ACC112 (cell line): ENCODE measurements around the gene OR51L1.

Experiments used
- H2AFZ ChIP-seq: fragments of 200-600 bp; sonication (generic); one replicate; pipeline ENCODE4 v1.6.0; 2017; ENCODE audit warnings: antibody characterized with exemption, low read length; ENCODE audit not compliant: unreplicated experiment
- H3K27ac ChIP-seq: fragments of 200-600 bp; sonication (generic); 2 replicates; pipeline ENCODE4 v1.5.1; 2014; ENCODE audit warnings: low read depth, mild to moderate bottlenecking, antibody characterized with exemption, low read length, moderate library complexity
- H3K27me3 ChIP-seq: fragments of 200-600 bp; sonication (generic); 2 replicates; pipeline ENCODE4 v1.6.1; 2014; ENCODE audit warnings: mild to moderate bottlenecking, antibody characterized with exemption, low read length, moderate library complexity, mixed read lengths; ENCODE audit not compliant: insufficient read depth
- H3K36me3 ChIP-seq: fragments of 200-600 bp; sonication (generic); 2 replicates; pipeline ENCODE4 v1.6.1; 2016; ENCODE audit warnings: mild to moderate bottlenecking, antibody characterized with exemption, low read length, moderate library complexity, mixed read lengths; ENCODE audit not compliant: insufficient read depth
- H3K4me1 ChIP-seq: fragments of 200-600 bp; sonication (generic); one replicate; pipeline ENCODE4 v1.6.1; 2016; ENCODE audit warnings: low read length, mixed read lengths; ENCODE audit not compliant: insufficient read depth, unreplicated experiment, control insufficient read depth
- H3K4me3 ChIP-seq: fragments of 200-600 bp; sonication (generic); 2 replicates; pipeline ENCODE4 v1.5.1; 2014; ENCODE audit warnings: mild to moderate bottlenecking, low read depth, low read length
- H3K79me2 ChIP-seq: fragments of 200-600 bp; sonication (generic); one replicate; pipeline ENCODE4 v1.6.0; 2016; ENCODE audit warnings: low read length; ENCODE audit not compliant: control insufficient read depth, unreplicated experiment, insufficient read depth

Gene OR51L1

DNA sequence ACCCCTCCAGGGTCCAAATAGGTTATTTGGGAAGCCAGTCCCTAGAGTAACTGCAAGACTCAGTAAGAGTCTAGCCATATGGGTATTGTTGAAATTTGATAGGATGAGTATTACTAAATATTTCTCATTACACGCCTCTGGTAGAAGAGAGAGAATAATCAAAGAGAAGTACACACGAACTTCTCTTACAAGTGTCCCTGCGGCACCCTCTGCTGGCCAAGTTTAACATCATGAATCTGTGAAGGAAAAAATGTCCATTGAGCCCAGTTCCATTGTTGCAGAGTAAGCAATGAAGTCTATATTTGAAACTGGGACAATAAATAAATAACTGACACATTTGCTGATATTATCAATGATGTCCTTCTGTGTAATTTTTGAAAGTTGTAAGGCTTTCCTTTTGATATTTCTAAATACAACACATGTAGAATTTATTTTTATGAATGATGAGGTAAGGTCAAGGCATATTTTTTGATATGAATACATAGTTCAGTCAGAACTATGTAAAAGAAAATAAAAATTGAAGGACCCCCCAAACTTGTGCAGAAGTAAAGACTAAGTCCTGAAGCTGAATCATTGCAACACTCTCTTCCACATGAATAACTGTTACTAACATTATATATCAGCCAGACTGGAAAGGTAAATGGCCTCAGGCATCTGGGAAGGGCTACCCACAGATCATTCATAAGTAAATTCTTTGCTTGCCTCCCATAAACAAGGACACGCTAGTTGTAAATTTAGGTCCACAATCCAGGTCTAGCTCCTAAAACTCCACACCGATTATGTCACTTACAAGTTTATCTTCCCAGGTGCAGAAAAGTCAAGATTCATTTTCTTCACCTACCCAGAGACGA lies 10.0 kb downstream of the OR51L1 start:
- no peak overlapping the region for H3K27ac ChIP-seq
- H3K4me3 ChIP-seq, result no peak overlapping the region
- no peaks in the 10 kb centered on the region for H3K79me2 ChIP-seq
- no peaks in the 10 kb centered on the region for H3K36me3 ChIP-seq
- H2AFZ ChIP-seq, result no peak overlapping the region
- no peaks in the 10 kb centered on the region for H3K4me1 ChIP-seq
- H3K27me3 ChIP-seq, result peaks cover 11% of the 10 kb centered on the region; the same call in 1 of the 2 replicates

DNA sequence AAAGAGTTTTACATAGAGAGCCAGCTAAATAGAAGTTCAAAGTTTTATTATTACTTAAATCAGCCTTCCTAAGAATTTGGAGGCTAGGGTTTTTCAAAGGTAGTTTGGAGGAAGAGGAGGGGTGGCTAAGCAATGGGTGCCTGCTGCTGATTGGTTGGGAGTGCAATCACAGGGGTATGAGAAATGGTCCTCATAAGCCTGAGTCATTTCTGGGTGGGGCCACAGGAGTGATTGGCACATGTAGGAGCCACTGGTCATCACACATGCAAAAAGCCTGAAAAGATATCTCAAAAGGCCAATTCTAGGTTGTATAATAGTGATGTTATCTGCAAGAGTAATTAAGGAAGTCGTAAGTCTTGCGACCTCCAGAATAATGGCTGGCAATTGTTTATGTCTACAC lies 12.9 kb downstream of the OR51L1 start:
- H3K4me1 ChIP-seq, result no peaks in the 10 kb centered on the region
- H3K79me2 ChIP-seq, result no peaks in the 10 kb centered on the region
- no peak overlapping the region for H3K4me3 ChIP-seq
- H3K36me3 ChIP-seq, result no peaks in the 10 kb centered on the region
- H3K27me3 ChIP-seq, result 0 out of 2 replicates have a peak, but pooled peaks cover 5% of the 10 kb centered on the region
- H3K27ac ChIP-seq, result no peak overlapping the region
- H2AFZ ChIP-seq, result no peak overlapping the region

DNA sequence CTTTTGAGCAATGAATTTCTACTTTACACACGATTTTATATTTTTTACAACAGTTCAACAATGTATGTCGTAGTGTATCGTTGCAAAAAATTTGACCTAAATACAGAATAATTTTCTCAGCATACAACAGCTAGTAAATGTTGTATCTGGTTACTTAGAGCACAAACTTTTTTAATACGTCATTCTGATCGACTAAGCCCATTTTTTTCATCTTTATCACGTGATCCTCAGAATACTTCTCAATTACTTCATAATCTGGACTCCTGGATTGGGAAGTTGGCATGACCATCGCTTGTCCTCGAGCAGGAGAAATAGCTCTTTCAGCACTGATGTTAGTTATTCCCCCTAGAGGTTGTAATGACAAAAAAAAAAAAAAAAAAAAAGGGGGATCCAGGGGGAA lies 16.6 kb downstream of the OR51L1 start:
- H2AFZ ChIP-seq, result no peak overlapping the region
- H3K36me3 ChIP-seq, result no peaks in the 10 kb centered on the region
- H3K4me3 ChIP-seq, result no peak overlapping the region
- H3K27me3 ChIP-seq, result no peaks in the 10 kb centered on the region
- H3K27ac ChIP-seq, result no peak overlapping the region
- H3K4me1 ChIP-seq, result no peaks in the 10 kb centered on the region
- H3K79me2 ChIP-seq, result no peaks in the 10 kb centered on the region

DNA sequence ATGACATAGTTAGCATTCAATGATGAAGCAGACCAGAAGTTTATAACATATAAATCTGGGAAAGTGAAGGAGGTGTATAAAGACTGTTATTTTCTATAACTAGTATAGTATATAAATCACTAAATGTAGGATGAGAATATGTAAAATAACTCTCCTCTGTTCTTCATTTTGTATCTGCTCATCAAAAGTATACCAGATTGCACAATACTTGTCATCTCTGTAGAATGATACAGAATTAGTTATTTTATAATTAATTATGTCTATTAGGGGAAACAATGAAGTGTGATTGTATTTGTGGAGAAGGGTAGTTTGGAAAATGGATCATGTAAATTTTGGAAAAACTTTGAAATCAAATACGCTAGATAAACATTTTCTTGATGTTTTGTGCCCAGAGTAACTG lies 18.4 kb downstream of the OR51L1 start:
- Histone ChIP-seq H3K4me3 (no peak overlapping the region), H3K4me1 (no peaks in the 10 kb centered on the region), H3K36me3 (no peaks in the 10 kb centered on the region), H3K27me3 (no peaks in the 10 kb centered on the region), H2AFZ (no peak overlapping the region), H3K27ac (no peak overlapping the region), H3K79me2 (no peaks in the 10 kb centered on the region)

DNA sequence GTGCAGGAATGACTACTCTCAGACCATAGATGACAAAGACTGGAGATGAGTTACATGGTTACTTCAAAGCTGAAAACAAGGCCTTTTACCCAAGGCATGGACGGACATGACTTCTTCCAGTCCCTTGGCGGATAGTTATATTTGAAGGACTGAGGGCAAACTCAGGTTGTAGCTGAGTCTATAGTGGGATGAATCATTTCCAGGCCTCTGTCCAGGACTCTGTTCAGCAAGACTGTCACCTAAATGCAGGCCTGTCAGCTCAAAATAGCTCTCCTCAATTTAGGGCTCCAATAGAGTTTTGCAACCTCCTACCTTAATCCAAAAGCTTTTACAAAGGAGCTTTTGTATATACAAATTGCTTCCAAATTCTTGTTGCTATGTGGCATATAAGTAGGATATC lies 27.3 kb downstream of the OR51L1 start:
- Histone ChIP-seq H3K36me3 (no peaks in the 10 kb centered on the region), H3K79me2 (no peaks in the 10 kb centered on the region), H3K27ac (no peak overlapping the region), H3K4me3 (no peak overlapping the region), H3K27me3 (no peaks in the 10 kb centered on the region), H2AFZ (no peak overlapping the region), H3K4me1 (no peaks in the 10 kb centered on the region)

DNA sequence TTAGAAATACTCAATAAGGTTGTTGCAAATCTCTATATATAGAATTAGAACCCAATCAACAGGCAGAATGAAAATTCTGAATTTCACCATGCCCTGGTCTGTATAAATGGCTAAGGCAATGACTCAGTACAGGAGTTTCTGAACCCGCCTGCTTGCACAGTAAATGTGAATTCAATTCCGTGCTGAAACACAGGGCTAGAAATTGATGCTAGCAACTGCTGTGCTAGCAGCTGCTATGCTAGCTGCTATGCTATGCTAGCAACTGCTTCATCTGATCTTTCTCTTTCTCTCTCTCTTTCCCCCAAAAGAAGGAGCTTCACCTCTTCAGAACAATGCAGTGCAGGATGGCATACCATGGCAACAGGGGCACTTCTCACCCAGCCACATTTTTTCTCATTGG lies 42.0 kb downstream of the OR51L1 start:
- no peaks in the 10 kb centered on the region for H3K27me3 ChIP-seq
- H3K79me2 ChIP-seq, result no peaks in the 10 kb centered on the region
- H3K27ac ChIP-seq, result no peak overlapping the region
- no peaks in the 10 kb centered on the region for H3K4me1 ChIP-seq
- no peak overlapping the region for H3K4me3 ChIP-seq
- no peak overlapping the region for H2AFZ ChIP-seq
- H3K36me3 ChIP-seq, result no peaks in the 10 kb centered on the region

DNA sequence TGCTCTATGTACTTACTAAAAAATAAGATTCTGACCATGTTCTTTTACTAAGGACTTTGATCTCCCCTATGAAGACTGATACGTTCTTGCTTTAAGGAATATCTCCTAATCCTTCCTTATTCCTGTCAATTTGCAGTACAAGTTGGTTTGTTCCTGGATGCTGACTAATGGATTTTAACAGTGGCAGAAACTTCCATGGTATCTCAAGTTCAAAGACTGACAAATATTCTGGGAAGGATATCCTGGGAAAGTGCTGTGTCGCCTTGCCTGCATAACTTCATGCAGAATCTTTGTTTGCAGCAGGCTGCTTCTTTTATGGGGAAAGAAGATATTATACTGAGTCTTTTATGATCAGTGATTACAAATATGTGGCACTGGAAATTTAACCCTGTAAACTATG lies 43.3 kb downstream of the OR51L1 start:
- no peaks in the 10 kb centered on the region for H3K79me2 ChIP-seq
- H3K4me3 ChIP-seq, result no peak overlapping the region
- no peak overlapping the region for H3K27ac ChIP-seq
- H2AFZ ChIP-seq, result no peak overlapping the region
- H3K36me3 ChIP-seq, result no peaks in the 10 kb centered on the region
- H3K4me1 ChIP-seq, result no peaks in the 10 kb centered on the region
- H3K27me3 ChIP-seq, result no peaks in the 10 kb centered on the region

DNA sequence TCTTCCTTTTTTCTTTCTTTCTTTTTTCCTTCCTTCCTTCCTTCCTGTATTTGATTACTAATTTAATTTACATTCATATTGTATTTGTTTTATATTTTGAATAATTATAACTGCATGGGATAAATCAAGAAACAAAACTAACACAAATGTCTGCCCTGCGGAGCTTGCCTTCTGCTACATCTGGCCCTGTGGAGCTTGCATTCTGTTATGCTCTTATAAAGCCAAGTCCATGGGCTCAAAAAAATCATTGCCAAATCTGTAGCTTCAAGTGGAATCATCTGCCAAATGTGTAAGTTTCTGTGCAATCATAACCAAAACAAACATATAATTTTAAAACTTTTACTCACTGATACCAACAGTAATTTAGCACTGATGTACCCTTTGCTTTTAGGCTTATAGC lies 43.7 kb downstream of the OR51L1 start:
- Histone ChIP-seq H2AFZ (no peak overlapping the region), H3K27me3 (no peaks in the 10 kb centered on the region), H3K36me3 (no peaks in the 10 kb centered on the region), H3K4me3 (no peak overlapping the region), H3K79me2 (no peaks in the 10 kb centered on the region), H3K27ac (no peak overlapping the region), H3K4me1 (no peaks in the 10 kb centered on the region)

DNA sequence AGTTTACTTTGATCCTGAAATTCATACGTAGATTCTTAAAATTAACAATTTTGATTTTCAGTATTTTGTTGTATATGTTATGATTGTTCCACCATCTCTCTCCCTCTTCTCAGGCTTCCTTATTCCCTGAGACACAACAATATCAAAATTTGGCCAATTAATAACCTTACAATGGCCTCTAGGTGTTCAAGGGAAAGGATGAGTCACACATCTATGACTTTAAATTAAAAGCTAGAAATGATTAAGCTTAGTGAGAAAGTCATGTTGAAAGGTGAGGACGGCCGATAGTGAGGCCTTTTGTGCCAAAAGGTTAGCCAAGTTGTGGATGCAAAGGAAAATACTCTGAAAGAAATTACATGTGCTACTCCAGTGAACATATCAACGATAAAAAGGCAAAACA lies 46.2 kb downstream of the OR51L1 start:
- H3K4me1 ChIP-seq, result no peaks in the 10 kb centered on the region
- no peaks in the 10 kb centered on the region for H3K79me2 ChIP-seq
- H3K36me3 ChIP-seq, result no peaks in the 10 kb centered on the region
- H2AFZ ChIP-seq, result no peak overlapping the region
- H3K27ac ChIP-seq, result no peak overlapping the region
- H3K27me3 ChIP-seq, result no peaks in the 10 kb centered on the region
- no peak overlapping the region for H3K4me3 ChIP-seq

DNA sequence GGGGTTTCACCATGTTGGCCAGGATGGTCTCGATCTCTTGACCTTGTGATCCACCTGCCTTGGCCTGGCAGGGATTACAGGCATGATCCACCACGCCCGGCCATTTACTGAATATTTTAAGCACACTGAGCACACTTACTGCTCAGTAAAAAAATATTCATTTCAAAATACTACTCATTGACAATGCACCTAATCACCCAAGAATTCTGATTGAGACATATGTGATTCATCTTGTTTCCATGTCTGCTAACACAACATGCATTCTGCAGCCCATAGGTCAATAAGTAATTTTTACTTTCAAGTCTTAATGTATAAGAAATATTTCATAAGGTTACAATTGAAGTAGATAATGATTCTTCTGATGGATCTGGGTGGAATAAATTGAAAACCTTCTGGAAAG lies 47.4 kb downstream of the OR51L1 start:
- Histone ChIP-seq H3K27ac (no peak overlapping the region), H3K27me3 (no peaks in the 10 kb centered on the region), H3K79me2 (no peaks in the 10 kb centered on the region), H3K36me3 (no peaks in the 10 kb centered on the region), H3K4me3 (no peak overlapping the region), H3K4me1 (no peaks in the 10 kb centered on the region), H2AFZ (no peak overlapping the region)

DNA sequence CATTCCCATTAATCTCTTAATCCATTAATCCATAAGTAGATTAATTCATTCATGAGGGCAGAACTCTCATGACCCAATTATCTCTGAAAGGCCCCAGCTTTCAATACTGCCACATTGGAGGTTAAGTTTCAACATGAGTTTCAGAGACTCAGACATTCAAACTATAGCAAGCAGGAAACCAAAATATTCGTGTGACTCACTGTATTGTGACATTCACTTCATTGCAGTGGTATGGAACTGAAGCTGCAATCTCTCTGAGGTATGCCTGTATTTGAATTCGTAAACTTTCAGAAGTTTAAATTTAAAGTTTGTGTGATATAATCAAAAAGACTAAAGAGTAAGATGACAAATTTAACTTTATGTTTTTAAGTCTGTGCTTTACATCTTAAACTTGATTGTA lies 48.7 kb downstream of the OR51L1 start:
- Histone ChIP-seq H3K4me1 (no peaks in the 10 kb centered on the region), H3K27ac (no peak overlapping the region), H2AFZ (no peak overlapping the region), H3K36me3 (no peaks in the 10 kb centered on the region), H3K79me2 (no peaks in the 10 kb centered on the region), H3K4me3 (no peak overlapping the region), H3K27me3 (no peaks in the 10 kb centered on the region)
